B cell (primary cell): ENCODE measurements around the gene NFAT5. TPM values are rescaled to one million over a fixed set of nuclear protein-coding genes. Genes with fewer than 3 reads are reported as not detected.

Experiments
- ATAC-seq: fragments of 200-7000 bp; cut with Tn5 transposase; one replicate; pipeline ENCODE4 v1.10.0; 2021; ENCODE audit warnings: low read depth, mild to moderate bottlenecking, moderate number of reproducible peaks, moderate library complexity
- CTCF ChIA-PET: fragments of 350-600 bp; sonication (Branson Sonifier 250); formaldehyde crosslinking; loops from one replicate; lab custom pipeline; 2021; ENCODE audit warnings: antibody characterized with exemption, inconsistent platforms; lab: Charles Lee
- POLR2A ChIA-PET: fragments of 350-600 bp; sonication (Branson Sonifier 250); formaldehyde crosslinking; loops from one replicate; lab custom pipeline; 2021; ENCODE audit warnings: antibody characterized with exemption; lab: Charles Lee
- DNase-seq: peaks from one replicate; pipeline ENCODE4 v3.0.0; 2013
- H2AFZ ChIP-seq: 2 replicates; pipeline ENCODE4 v1.6.1; 2012; ENCODE audit warnings: mild to moderate bottlenecking, low read depth, low read length; ENCODE audit not compliant: insufficient read depth, poor library complexity, severe bottlenecking
- H3K27ac ChIP-seq, 2 donors: 1 replicate in 1 of 2; 2 replicates in 1 of 2; pipeline ENCODE4 v1.5.1; 2012 to 2013; ENCODE audit warnings: low read length in 2 of 2, mild to moderate bottlenecking in 2 of 2, moderate library complexity in 1 of 2
- H3K27me3 ChIP-seq, 4 experiments: fragments of 200-600 bp in 1 of 4; sonication (generic) in 1 of 4; replicated peaks in 1 of 4; 1 replicate in 2 of 4; 2 replicates in 2 of 4; pipeline versions ENCODE4 v1.6.1 to v1.7.0; 2013 to 2016; ENCODE audit warnings: low read length in 3 of 4, mild to moderate bottlenecking in 2 of 4, mixed read lengths in 1 of 4, moderate library complexity in 1 of 4; ENCODE audit not compliant: insufficient read depth in 4 of 4, control insufficient read depth in 3 of 4; ENCODE audit errors: control extremely low read depth in 1 of 4
- H3K36me3 ChIP-seq, 2 experiments: replicated peaks in 1 of 2; 1 replicate in 1 of 2; 2 replicates in 1 of 2; pipeline versions ENCODE4 v1.6.1 to v1.7.1; 2013; ENCODE audit warnings: low read length in 1 of 2; ENCODE audit not compliant: insufficient read depth in 2 of 2, control insufficient read depth in 1 of 2; ENCODE audit errors: control extremely low read depth in 1 of 2, extremely low read depth in 1 of 2
- H3K4me1 ChIP-seq, 2 donors: fragments of 200-600 bp in 1 of 2; sonication (generic) in 1 of 2; 1 replicate in 1 of 2; 2 replicates in 1 of 2; pipeline versions ENCODE4 v1.5.1 to v1.6.1; 2013 to 2017; ENCODE audit warnings: low read length in 2 of 2; ENCODE audit not compliant: control insufficient read depth in 2 of 2, insufficient read depth in 2 of 2
- H3K4me2 ChIP-seq: replicated peaks from 2 replicates; pipeline ENCODE3; 2012; ENCODE audit warnings: mild to moderate bottlenecking, low read depth, low read length; ENCODE audit not compliant: poor library complexity, severe bottlenecking
- H3K4me3 ChIP-seq, 5 experiments: fragments of 200-600 bp in 1 of 5; sonication (generic) in 1 of 5; 1 replicate in 3 of 5; 2 replicates in 2 of 5; pipeline versions ENCODE4 v1.5.1 to v1.7.0; 2011 to 2016; ENCODE audit warnings: low read length in 4 of 5, mild to moderate bottlenecking in 4 of 5, low read depth in 2 of 5, control low read depth in 1 of 5, moderate library complexity in 1 of 5; ENCODE audit not compliant: insufficient read depth in 1 of 5; ENCODE audit errors: control extremely low read depth in 1 of 5, extremely low read depth in 1 of 5
- H3K79me2 ChIP-seq: fragments of 200-600 bp; sonication (generic); one replicate; pipeline ENCODE4 v1.6.0; 2016; ENCODE audit warnings: low read length; ENCODE audit not compliant: control insufficient read depth, insufficient read depth
- H3K9ac ChIP-seq: fragments of 200-600 bp; sonication (generic); 2 replicates; pipeline ENCODE4 v1.6.1; 2017; ENCODE audit warnings: mild to moderate bottlenecking, low read length, moderate library complexity
- H3K9me3 ChIP-seq, 3 donors: one replicate each; pipeline versions ENCODE4 v1.6.1 to v1.7.1; 2013; ENCODE audit warnings: low read length in 2 of 3; ENCODE audit not compliant: control insufficient read depth in 2 of 3, insufficient read depth in 1 of 3; ENCODE audit errors: control extremely low read depth in 1 of 3
- H4K20me1 ChIP-seq: 2 replicates; pipeline ENCODE4 v1.6.0; 2012; ENCODE audit warnings: mild to moderate bottlenecking, low read length; ENCODE audit not compliant: insufficient read depth, control insufficient read depth, poor library complexity, severe bottlenecking
- H3K27ac Mint-ChIP-seq: one replicate; pipeline ENCODE4 v1.8.0; 2021; ENCODE audit warnings: mixed read lengths
- H3K27me3 Mint-ChIP-seq: one replicate; pipeline ENCODE4 v1.8.0; 2021; ENCODE audit warnings: mixed read lengths
- H3K4me1 Mint-ChIP-seq: one replicate; pipeline ENCODE4 v1.8.0; 2021; ENCODE audit warnings: mixed read lengths
- H3K4me3 Mint-ChIP-seq: one replicate; pipeline ENCODE4 v1.8.0; 2021; ENCODE audit warnings: mixed read lengths
- H3K9me3 Mint-ChIP-seq: one replicate; pipeline ENCODE4 v1.8.0; 2022; ENCODE audit warnings: mixed read lengths; ENCODE audit not compliant: insufficient read depth
- CTCF ChIP-seq: fragments of 200-600 bp; IDR thresholded peaks from one replicate; pipeline ENCODE4 v1.8.0; 2022; ENCODE audit warnings: antibody characterized with exemption, mild to moderate bottlenecking
- EZH2 ChIP-seq: IDR thresholded peaks from 2 replicates; pipeline ENCODE4 v1.6.1; 2012; ENCODE audit warnings: borderline replicate concordance, low read depth, mild to moderate bottlenecking, moderate library complexity, low read length; ENCODE audit not compliant: insufficient read depth, poor library complexity, severe bottlenecking
- WGBS: methylation state at CpG from one replicate; pipeline ENCODE4 v1.1.5; 2013; ENCODE audit warnings: missing lambda C conversion rate; ENCODE audit not compliant: insufficient coverage; 5-methylcytosine and 5-hydroxymethylcytosine counted together
- intact Hi-C: fragments of 100-400 bp; cut with micrococcal nuclease; formaldehyde crosslinking; loops from one replicate; pipeline ENCODE4 v1.10.0; 2022
- polyA plus RNA-seq: library from polyadenylated mRNA; depleted of rRNA; stranded (reverse); fragments of >200 nt; gene quantifications from 2 replicates; pipeline ENCODE4 v1.2.3, GENCODE V29; 2012
- total RNA-seq, 2 donors: library from RNA; stranded (reverse); fragments of 120-200 nt in 1 of 2; gene quantifications; 1 replicate in 1 of 2; 2 replicates in 1 of 2; pipeline versions ENCODE4 v1.2.3 to v1.2.4, GENCODE V29; 2013 to 2022

NFAT5 gene
- total and polyA plus RNA-seq, 2 donors (not counting 1 experiment from before 2014, with no cell fraction given): 6.3 to 50.0 TPM

GRCh38 chr16:69663846-69664245, 98.1 kb downstream of the NFAT5 start:
- ATAC-seq: no peak
- Histone ChIP-seq H3K27me3 (no peaks in the 10 kb centered on the region), H2AFZ (no peak overlapping the region), H3K27ac (no peak overlapping the region), H3K4me1 (no peaks in the 10 kb centered on the region), H3K9me3 (no peaks in the 10 kb centered on the region), H4K20me1 (no peaks in the 10 kb centered on the region), H3K9ac (no peak overlapping the region), H3K4me2 (no peak overlapping the region), H3K4me3 (no peak overlapping the region), H3K36me3 (peaks cover 0 to 29% of the 10 kb centered on the region in 2 experiments), H3K79me2 (no peaks in the 10 kb centered on the region)
- no peak overlapping the region for H3K4me3 Mint-ChIP-seq
- DNase-seq: no peak
- intact Hi-C loops: no loop called here
- TF ChIP-seq CTCF (no peak), EZH2 (no peak)
- ChIA-PET CTCF (interaction anchor here (0.6 kb wide), 1 partner anchor 18 kb away, joined by 3 read pairs; no protein-coding TSS in a partner anchor), POLR2A (no interaction called here)
- no peaks in the 10 kb centered on the region for H3K4me1 Mint-ChIP-seq
- no peaks in the 10 kb centered on the region for H3K9me3 Mint-ChIP-seq
- H3K27ac Mint-ChIP-seq: no peak overlapping the region
- H3K27me3 Mint-ChIP-seq: no peaks in the 10 kb centered on the region

- ATAC-seq: no peak
- no peaks in the 10 kb centered on the region for H3K79me2 ChIP-seq
- Mint-ChIP-seq H3K4me1 (no peaks in the 10 kb centered on the region), H3K27me3 (no peaks in the 10 kb centered on the region), H3K27ac (no peak overlapping the region), H3K9me3 (no peaks in the 10 kb centered on the region), H3K4me3 (no peak overlapping the region)
- no peaks in the 10 kb centered on the region for H4K20me1 ChIP-seq
- H3K9ac ChIP-seq: no peak overlapping the region
- POLR2A ChIA-PET: no interaction called here
- no CpG with 5 or more reads among the region's 1 CpG for WGBS
- no peaks in the 10 kb centered on the region for H3K9me3 ChIP-seq
- CTCF ChIA-PET: interaction anchor here (0.6 to 2.5 kb wide), 2 partner anchors 62 to 273 kb away, joined by 4 to 7 read pairs; no protein-coding TSS in a partner anchor
- H3K4me3 ChIP-seq: no peak overlapping the region
- intact Hi-C loops: no loop called here
- peaks cover 5 to 35% of the 10 kb centered on the region in 2 experiments for H3K36me3 ChIP-seq
- H2AFZ ChIP-seq: no peak overlapping the region
- no peak for DNase-seq
- TF ChIP-seq EZH2: no peak
- TF ChIP-seq CTCF: no peak
- H3K4me2 ChIP-seq: no peak overlapping the region
- no peaks in the 10 kb centered on the region for H3K27me3 ChIP-seq
- no peak overlapping the region for H3K27ac ChIP-seq
- H3K4me1 ChIP-seq: no peaks in the 10 kb centered on the region
These were observed 103.8 kb downstream of the NFAT5 start for GRCh38 chr16:69669577-69669976.
